Tibial nerve (tissue), 4 donors: ENCODE results near the gene S100A10. TPM values are rescaled to one million over a fixed set of nuclear protein-coding genes. Genes with fewer than 3 reads are reported as not detected.

Source experiments
- DNase-seq, 2 donors: peaks; one replicate each; pipeline ENCODE4 v3.0.0-alpha.2; 2019; ENCODE audit warnings: low spot score in 2 of 2
- H3K27ac ChIP-seq, 4 donors: fragments of 200-600 bp; sonication (generic) in 3 of 4; one replicate each; pipeline ENCODE4 v1.5.1; 2017 to 2019; ENCODE audit warnings: mild to moderate bottlenecking in 1 of 4
- H3K27me3 ChIP-seq, 2 donors: fragments of 200-600 bp; sonication (generic) in 1 of 2; one replicate each; pipeline versions ENCODE4 v1.5.1 to v1.6.0; 2017 to 2019
- H3K36me3 ChIP-seq, 3 donors: fragments of 200-600 bp; sonication (generic); one replicate each; pipeline ENCODE4 v1.5.1; 2018 to 2019
- H3K4me1 ChIP-seq, 4 donors: fragments of 200-600 bp; sonication (generic) in 3 of 4; one replicate each; pipeline ENCODE4 v1.5.1; 2017 to 2019
- H3K4me3 ChIP-seq, 4 donors: fragments of 200-600 bp; sonication (generic) in 3 of 4; one replicate each; pipeline ENCODE4 v1.5.1; 2017 to 2019; ENCODE audit warnings: mild to moderate bottlenecking in 1 of 4, moderate library complexity in 1 of 4
- H3K9me3 ChIP-seq, 4 donors: fragments of 200-600 bp; sonication (generic) in 3 of 4; one replicate each; pipeline ENCODE4 v1.5.1; 2017 to 2019
- EP300 ChIP-seq, 2 donors: sonication (generic); formaldehyde crosslinking; IDR thresholded peaks; one replicate each; pipeline ENCODE4 v1.6.1; 2017; ENCODE audit warnings: antibody characterized with exemption in 2 of 2, mild to moderate bottlenecking in 1 of 2
- POLR2A ChIP-seq, 2 donors: fragments of 450-650 bp; IDR thresholded peaks; one replicate each; pipeline ENCODE4 v1.6.1; 2017; ENCODE audit warnings: antibody characterized with exemption in 2 of 2, mild to moderate bottlenecking in 2 of 2, moderate library complexity in 2 of 2
- whole genome bisulfite sequencing, 2 donors: methylation state at CpG; one replicate each; pipeline ENCODE4 v1.1.5; 2018; 5-methylcytosine and 5-hydroxymethylcytosine counted together
- total RNA-seq, 4 donors: library from RNA; depleted of rRNA; stranded (reverse); fragments of >200 nt; gene quantifications; one replicate each; pipeline ENCODE4 v1.1.0, GENCODE V29; 2016
- TF ChIP-seq, protein P1 (sequence below), 5 experiments: fragments of 200-600 bp in 3 of 5; fragments of 450-650 bp in 2 of 5; sonication (generic) in 3 of 5; IDR thresholded peaks; one replicate each; pipeline ENCODE4 v1.5.1; 2016 to 2019; ENCODE audit warnings: antibody characterized with exemption in 5 of 5, mild to moderate bottlenecking in 3 of 5, moderate library complexity in 2 of 5

S100A10 gene
- total RNA-seq, 4 donors from 2014 or later, result 108 to 230 (median 192) TPM

DNA sequence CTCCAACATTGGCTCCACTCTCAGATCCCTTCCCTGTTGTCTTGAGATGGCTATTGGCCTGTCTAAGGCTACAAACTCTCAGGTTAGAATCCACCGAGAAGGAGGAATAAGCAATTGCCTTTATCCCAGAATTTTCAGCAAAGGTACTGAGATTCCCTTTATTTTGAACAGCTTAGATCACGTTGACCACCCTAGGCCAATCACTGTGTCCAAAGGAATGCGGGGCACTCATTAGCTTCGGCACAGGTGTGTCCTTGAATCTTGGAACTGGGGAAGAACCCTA is 36.2 kb upstream of the S100A10 start:
- 91 to 92% methylated on average over 4 of the region's 4 CpGs for WGBS, 2 donors
- peaks cover 0 to 44% (median 5%) of the 10 kb centered on the region in 3 donors for H3K36me3 ChIP-seq
- H3K9me3 ChIP-seq, result no peaks in the 10 kb centered on the region
- DNase-seq, result no peak
- no peak overlapping the region for H3K4me3 ChIP-seq
- H3K27me3 ChIP-seq, result no peaks in the 10 kb centered on the region
- H3K27ac ChIP-seq, result no peak overlapping the region
- peaks cover 0 to 22% (median 14%) of the 10 kb centered on the region in 4 donors for H3K4me1 ChIP-seq
- TF ChIP-seq, protein P1, sequence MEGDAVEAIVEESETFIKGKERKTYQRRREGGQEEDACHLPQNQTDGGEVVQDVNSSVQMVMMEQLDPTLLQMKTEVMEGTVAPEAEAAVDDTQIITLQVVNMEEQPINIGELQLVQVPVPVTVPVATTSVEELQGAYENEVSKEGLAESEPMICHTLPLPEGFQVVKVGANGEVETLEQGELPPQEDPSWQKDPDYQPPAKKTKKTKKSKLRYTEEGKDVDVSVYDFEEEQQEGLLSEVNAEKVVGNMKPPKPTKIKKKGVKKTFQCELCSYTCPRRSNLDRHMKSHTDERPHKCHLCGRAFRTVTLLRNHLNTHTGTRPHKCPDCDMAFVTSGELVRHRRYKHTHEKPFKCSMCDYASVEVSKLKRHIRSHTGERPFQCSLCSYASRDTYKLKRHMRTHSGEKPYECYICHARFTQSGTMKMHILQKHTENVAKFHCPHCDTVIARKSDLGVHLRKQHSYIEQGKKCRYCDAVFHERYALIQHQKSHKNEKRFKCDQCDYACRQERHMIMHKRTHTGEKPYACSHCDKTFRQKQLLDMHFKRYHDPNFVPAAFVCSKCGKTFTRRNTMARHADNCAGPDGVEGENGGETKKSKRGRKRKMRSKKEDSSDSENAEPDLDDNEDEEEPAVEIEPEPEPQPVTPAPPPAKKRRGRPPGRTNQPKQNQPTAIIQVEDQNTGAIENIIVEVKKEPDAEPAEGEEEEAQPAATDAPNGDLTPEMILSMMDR (IDR thresholded peaks at IDR 0.05), result no peak

GRCh38 chr1:152029144-152029928 is 35.7 kb upstream of the S100A10 start:
- no peak for DNase-seq
- Histone ChIP-seq H3K27ac (no peak overlapping the region), H3K36me3 (peaks cover 0 to 44% (median 5%) of the 10 kb centered on the region in 3 donors), H3K4me3 (no peak overlapping the region), H3K27me3 (no peaks in the 10 kb centered on the region), H3K9me3 (no peaks in the 10 kb centered on the region), H3K4me1 (peaks cover 0 to 16% (median 8%) of the 10 kb centered on the region in 4 donors)
- WGBS, 2 donors, result 82 to 83% methylated on average over 8 of the region's 8 CpGs
- no peak for TF ChIP-seq POLR2A (IDR thresholded peaks at IDR 0.05)
- TF ChIP-seq EP300 (IDR thresholded peaks at IDR 0.05), result no peak
- TF ChIP-seq, protein P1 (IDR thresholded peaks at IDR 0.05), result no peak

GRCh38 chr1:152026895-152027294 is 33.2 kb upstream of the S100A10 start:
- no peak for DNase-seq
- 35 to 42% methylated on average over 3 of the region's 3 CpGs for WGBS, 2 donors
- H3K4me1 ChIP-seq, result no peaks in the 10 kb centered on the region

DNA sequence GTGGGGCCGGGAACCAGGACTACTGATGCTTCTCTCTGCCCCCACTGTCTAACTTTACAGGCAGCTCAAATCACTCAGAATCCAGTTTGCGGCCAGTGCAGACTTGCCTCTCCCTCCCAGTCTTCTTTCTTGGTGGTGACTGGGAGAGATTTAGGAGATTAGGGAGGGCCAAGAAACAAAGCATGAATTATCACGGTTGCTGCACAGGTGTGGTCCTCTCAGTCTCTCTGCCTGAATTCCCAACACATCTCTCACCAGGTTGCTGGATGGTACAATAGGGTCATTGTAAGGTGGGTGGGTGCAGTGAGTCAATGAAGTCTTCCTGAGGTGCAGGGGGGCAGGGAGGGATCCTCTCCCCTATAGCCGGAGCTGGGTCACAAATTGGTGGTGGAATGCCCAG is 30.6 kb upstream of the S100A10 start:
- H3K36me3 ChIP-seq, result no peaks in the 10 kb centered on the region
- WGBS, 2 donors, result 58 to 63% methylated on average over 4 of the region's 4 CpGs
- no peaks in the 10 kb centered on the region for H3K27me3 ChIP-seq
- no peaks in the 10 kb centered on the region for H3K9me3 ChIP-seq
- H3K27ac ChIP-seq, result no peak overlapping the region
- H3K4me3 ChIP-seq, result no peak overlapping the region
- no peaks in the 10 kb centered on the region for H3K4me1 ChIP-seq
- DNase-seq, result no peak
- no peak for TF ChIP-seq EP300 (IDR thresholded peaks at IDR 0.05)
- TF ChIP-seq POLR2A (IDR thresholded peaks at IDR 0.05), result no peak
- TF ChIP-seq, protein P1 (IDR thresholded peaks at IDR 0.05), result no peak

More at GRCh38 chr1:152026895-152027294, 33.2 kb upstream of the S100A10 start:
- H3K9me3 ChIP-seq, result no peaks in the 10 kb centered on the region
- no peaks in the 10 kb centered on the region for H3K27me3 ChIP-seq
- H3K27ac ChIP-seq, result no peak overlapping the region
- peaks cover 0 to 22% (median 5%) of the 10 kb centered on the region in 3 donors for H3K36me3 ChIP-seq
- no peak overlapping the region for H3K4me3 ChIP-seq
- TF ChIP-seq POLR2A (IDR thresholded peaks at IDR 0.05) (no peak), EP300 (IDR thresholded peaks at IDR 0.05) (no peak)
- TF ChIP-seq, protein P1 (IDR thresholded peaks at IDR 0.05), result no peak

DNA sequence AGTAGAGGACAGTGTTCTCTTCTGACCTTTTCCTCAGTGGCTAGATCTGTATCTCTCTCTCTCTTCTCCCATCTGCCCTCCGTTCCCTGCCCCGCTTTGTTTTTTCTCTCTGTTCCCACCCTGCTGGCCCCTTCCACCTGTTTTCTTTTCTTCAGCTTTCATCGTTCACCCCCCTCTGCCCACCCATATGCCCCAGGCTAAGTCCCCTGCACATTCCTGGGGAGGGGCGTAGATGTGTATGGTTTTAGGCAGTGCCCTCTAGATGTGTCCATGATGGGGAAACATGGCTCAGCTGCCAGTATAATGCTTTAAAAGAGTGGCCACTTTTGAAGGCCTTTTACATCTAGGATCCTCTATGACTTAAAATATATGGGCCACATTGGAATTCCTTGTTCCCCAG is 29.6 kb upstream of the S100A10 start:
- Histone ChIP-seq H3K9me3 (no peaks in the 10 kb centered on the region), H3K36me3 (no peaks in the 10 kb centered on the region), H3K4me3 (no peak overlapping the region), H3K27me3 (no peaks in the 10 kb centered on the region), H3K27ac (no peak overlapping the region), H3K4me1 (no peaks in the 10 kb centered on the region)
- TF ChIP-seq EP300 (IDR thresholded peaks at IDR 0.05), result no peak
- no peak for TF ChIP-seq POLR2A (IDR thresholded peaks at IDR 0.05)
- TF ChIP-seq, protein P1 (IDR thresholded peaks at IDR 0.05), result no peak
- DNase-seq, result no peak
- 88 to 92% methylated on average over 4 of the region's 4 CpGs for WGBS, 2 donors
